ACC112 (cell line): ENCODE data around the gene NR2C2AP.
"Not testable (repeated sequence)": the region's sequence is repeated elsewhere in the genome, so short reads cannot be mapped to it uniquely, and the experiment has no call there.

Experiments used
- H2AFZ ChIP-seq: fragments of 200-600 bp; sonication (generic); one replicate; pipeline ENCODE4 v1.6.0; 2017; ENCODE audit warnings: antibody characterized with exemption, low read length; ENCODE audit not compliant: unreplicated experiment
- H3K27ac ChIP-seq: fragments of 200-600 bp; sonication (generic); 2 replicates; pipeline ENCODE4 v1.5.1; 2014; ENCODE audit warnings: low read depth, mild to moderate bottlenecking, antibody characterized with exemption, low read length, moderate library complexity
- H3K27me3 ChIP-seq: fragments of 200-600 bp; sonication (generic); 2 replicates; pipeline ENCODE4 v1.6.1; 2014; ENCODE audit warnings: mild to moderate bottlenecking, antibody characterized with exemption, low read length, moderate library complexity, mixed read lengths; ENCODE audit not compliant: insufficient read depth
- H3K36me3 ChIP-seq: fragments of 200-600 bp; sonication (generic); 2 replicates; pipeline ENCODE4 v1.6.1; 2016; ENCODE audit warnings: mild to moderate bottlenecking, antibody characterized with exemption, low read length, moderate library complexity, mixed read lengths; ENCODE audit not compliant: insufficient read depth
- H3K4me1 ChIP-seq: fragments of 200-600 bp; sonication (generic); one replicate; pipeline ENCODE4 v1.6.1; 2016; ENCODE audit warnings: low read length, mixed read lengths; ENCODE audit not compliant: insufficient read depth, unreplicated experiment, control insufficient read depth
- H3K4me3 ChIP-seq: fragments of 200-600 bp; sonication (generic); 2 replicates; pipeline ENCODE4 v1.5.1; 2014; ENCODE audit warnings: mild to moderate bottlenecking, low read depth, low read length
- H3K79me2 ChIP-seq: fragments of 200-600 bp; sonication (generic); one replicate; pipeline ENCODE4 v1.6.0; 2016; ENCODE audit warnings: low read length; ENCODE audit not compliant: control insufficient read depth, unreplicated experiment, insufficient read depth

The NR2C2AP gene

GRCh38 chr19:19227217-19227616, 24.0 kb upstream of the NR2C2AP start:
- H2AFZ ChIP-seq, result no peak overlapping the region
- H3K27ac ChIP-seq, result no peak overlapping the region
- H3K4me1 ChIP-seq, result no peaks in the 10 kb centered on the region
- H3K79me2 ChIP-seq, result no peaks in the 10 kb centered on the region
- no peaks in the 10 kb centered on the region for H3K36me3 ChIP-seq
- H3K4me3 ChIP-seq, result no peak overlapping the region
- H3K27me3 ChIP-seq, result peaks cover 10% of the 10 kb centered on the region

- no peaks in the 10 kb centered on the region for H3K79me2 ChIP-seq
- H3K4me1 ChIP-seq, result no peaks in the 10 kb centered on the region
- no peak overlapping the region for H3K27ac ChIP-seq
- no peaks in the 10 kb centered on the region for H3K36me3 ChIP-seq
- H2AFZ ChIP-seq, result no peak overlapping the region
- peaks cover 8% of the 10 kb centered on the region for H3K27me3 ChIP-seq
- H3K4me3 ChIP-seq, result no peak overlapping the region
Measured at GRCh38 chr19:19226663-19227062, 23.4 kb upstream of the NR2C2AP start.

GRCh38 chr19:19226204-19226603, 23.0 kb upstream of the NR2C2AP start:
- H3K27me3 ChIP-seq, result peaks cover 8% of the 10 kb centered on the region
- H3K4me3 ChIP-seq, result no peak overlapping the region
- no peak overlapping the region for H2AFZ ChIP-seq
- H3K27ac ChIP-seq, result no peak overlapping the region
- H3K36me3 ChIP-seq, result no peaks in the 10 kb centered on the region
- H3K79me2 ChIP-seq, result no peaks in the 10 kb centered on the region
- H3K4me1 ChIP-seq, result no peaks in the 10 kb centered on the region

- Histone ChIP-seq H3K27ac (no peak overlapping the region), H3K4me1 (no peaks in the 10 kb centered on the region), H3K4me3 (peak overlapping the region; percentile 70), H2AFZ (peak overlapping the region; percentile 68), H3K79me2 (no peaks in the 10 kb centered on the region), H3K36me3 (no peaks in the 10 kb centered on the region), H3K27me3 (peaks cover 8% of the 10 kb centered on the region)
Measured at GRCh38 chr19:19224852-19225494, 21.8 kb upstream of the NR2C2AP start.

GRCh38 chr19:19224150-19224851, 21.1 kb upstream of the NR2C2AP start:
- peak overlapping the region; percentile 70 for H3K4me3 ChIP-seq
- H2AFZ ChIP-seq, result peak overlapping the region; percentile 68
- H3K27me3 ChIP-seq, result peaks cover 8% of the 10 kb centered on the region
- H3K27ac ChIP-seq, result no peak overlapping the region
- H3K4me1 ChIP-seq, result no peaks in the 10 kb centered on the region
- H3K79me2 ChIP-seq, result no peaks in the 10 kb centered on the region
- no peaks in the 10 kb centered on the region for H3K36me3 ChIP-seq

DNA sequence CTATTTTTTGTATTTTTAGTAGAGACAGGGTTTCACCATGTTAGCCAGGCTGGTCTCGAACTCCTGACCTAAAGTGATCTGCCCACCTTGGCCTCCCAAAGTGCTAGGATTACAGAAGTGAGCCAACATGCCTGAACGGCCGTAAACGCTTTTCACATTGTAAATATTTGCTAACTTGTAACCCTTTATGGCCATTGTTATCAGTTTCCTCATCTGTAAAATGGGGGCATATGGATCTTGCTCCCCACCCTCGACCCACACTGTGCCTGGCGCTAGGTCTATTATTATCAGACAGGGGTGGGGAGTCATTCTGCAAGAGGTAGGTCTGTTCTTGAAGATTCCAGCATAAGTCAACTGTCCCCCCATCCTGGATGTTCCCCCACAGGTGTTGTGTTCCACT, 20.4 kb upstream of the NR2C2AP start:
- H3K79me2 ChIP-seq, result no peaks in the 10 kb centered on the region
- no peaks in the 10 kb centered on the region for H3K4me1 ChIP-seq
- no peak overlapping the region for H3K4me3 ChIP-seq
- no peaks in the 10 kb centered on the region for H3K36me3 ChIP-seq
- H3K27me3 ChIP-seq, result peaks cover 8% of the 10 kb centered on the region
- no peak overlapping the region for H3K27ac ChIP-seq
- no peak overlapping the region for H2AFZ ChIP-seq

DNA sequence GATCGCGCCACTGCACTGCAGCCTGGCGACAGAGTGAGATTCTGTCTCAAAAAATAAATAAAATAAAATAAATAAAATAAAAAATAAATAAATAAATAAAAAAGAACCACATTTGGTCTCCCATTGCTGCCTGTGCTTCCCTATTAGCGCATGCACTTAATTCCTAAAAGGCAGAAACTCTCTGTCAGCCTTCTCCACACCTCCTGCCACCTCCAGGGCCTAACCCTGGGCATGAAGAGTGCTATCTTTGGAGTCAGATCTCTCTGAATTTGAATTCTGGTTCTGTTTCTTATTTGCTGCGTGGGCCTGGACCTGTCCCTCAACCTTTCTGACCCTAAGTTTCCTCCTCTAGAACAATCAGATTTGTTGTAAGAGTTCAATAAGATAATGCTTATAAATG, 19.8 kb upstream of the NR2C2AP start:
- Histone ChIP-seq H3K79me2 (no peaks in the 10 kb centered on the region), H3K27me3 (peaks cover 8% of the 10 kb centered on the region)

GRCh38 chr19:19221000-19221399, 17.8 kb upstream of the NR2C2AP start:
- not testable (repeated sequence) for H3K27me3 ChIP-seq, H3K27ac ChIP-seq, H3K4me1 ChIP-seq, H3K4me3 ChIP-seq, H2AFZ ChIP-seq, H3K36me3 ChIP-seq, H3K79me2 ChIP-seq

More for the DNA sequence above, 19.8 kb upstream of the NR2C2AP start:
- no peak overlapping the region for H2AFZ ChIP-seq
- no peaks in the 10 kb centered on the region for H3K36me3 ChIP-seq
- no peak overlapping the region for H3K4me3 ChIP-seq
- no peak overlapping the region for H3K27ac ChIP-seq
- H3K4me1 ChIP-seq, result no peaks in the 10 kb centered on the region

- no peaks in the 10 kb centered on the region for H3K36me3 ChIP-seq
- H3K27me3 ChIP-seq, result peaks cover 8% of the 10 kb centered on the region
- H3K79me2 ChIP-seq, result no peaks in the 10 kb centered on the region
- H3K27ac ChIP-seq, result no peak overlapping the region
- no peak overlapping the region for H3K4me3 ChIP-seq
- no peak overlapping the region for H2AFZ ChIP-seq
- no peaks in the 10 kb centered on the region for H3K4me1 ChIP-seq
Measured at GRCh38 chr19:19218911-19219310, 15.7 kb upstream of the NR2C2AP start.

GRCh38 chr19:19217099-19217498, 13.9 kb upstream of the NR2C2AP start:
- Histone ChIP-seq H3K36me3 (no peaks in the 10 kb centered on the region), H3K79me2 (no peaks in the 10 kb centered on the region), H3K27ac (no peak overlapping the region), H3K27me3 (peaks cover 24% of the 10 kb centered on the region), H3K4me3 (no peak overlapping the region), H2AFZ (no peak overlapping the region), H3K4me1 (no peaks in the 10 kb centered on the region)

- H3K27ac ChIP-seq, result no peak overlapping the region
- H3K27me3 ChIP-seq, result peaks cover 35% of the 10 kb centered on the region
- no peak overlapping the region for H2AFZ ChIP-seq
- H3K4me1 ChIP-seq, result no peaks in the 10 kb centered on the region
- H3K79me2 ChIP-seq, result no peaks in the 10 kb centered on the region
- no peaks in the 10 kb centered on the region for H3K36me3 ChIP-seq
- no peak overlapping the region for H3K4me3 ChIP-seq
Measured at GRCh38 chr19:19215792-19216191, 12.6 kb upstream of the NR2C2AP start.
